Panc1 (cell line): ENCODE data around the gene FOXJ2.

Experiments used
- CTCF ChIP-seq: fragments of 450-650 bp; IDR thresholded peaks from 2 replicates; pipeline ENCODE4 v1.5.1; 2017; ENCODE audit warnings: mild to moderate bottlenecking
- POLR2AphosphoS5 ChIP-seq: IDR thresholded peaks from 2 replicates; pipeline ENCODE4 v1.6.1; 2012; ENCODE audit warnings: mild to moderate bottlenecking, low read depth, low read length, moderate library complexity
- REST ChIP-seq, 2 experiments: IDR thresholded peaks; 2 replicates each; pipeline ENCODE4 v1.6.1; 2011 to 2012; ENCODE audit warnings: low read depth in 2 of 2, control low read depth in 1 of 2, low read length in 1 of 2, mild to moderate bottlenecking in 1 of 2, moderate library complexity in 1 of 2; ENCODE audit not compliant: insufficient read depth in 1 of 2
- SIN3A ChIP-seq: IDR thresholded peaks from 2 replicates; pipeline ENCODE4 v1.6.1; 2012; ENCODE audit warnings: low read depth, mild to moderate bottlenecking, low read length, moderate library complexity, borderline replicate concordance; ENCODE audit not compliant: insufficient read depth
- TCF7L2 ChIP-seq: IDR thresholded peaks from 2 replicates; pipeline ENCODE4 v1.6.1; 2011; ENCODE audit warnings: mild to moderate bottlenecking, low read depth, low read length, inconsistent platforms

- TF ChIP-seq POLR2AphosphoS5, result no peak
- no peak for TF ChIP-seq CTCF
- no peak for TF ChIP-seq REST (IDR thresholded peaks at IDR 0.05; ENCODE audit: insufficient read depth in 1 of 2, low read depth in 2 of 2, low read length in 1 of 2)
- no peak for TF ChIP-seq SIN3A
- no peak for TF ChIP-seq TCF7L2
Measured at GRCh38 chr12:8087666-8088065, 55.1 kb downstream of the FOXJ2 start.
